Parathyroid adenoma (tissue), 2 donors: ENCODE measurements around the gene FXR2.

ENCODE experiments used
- H2AFZ ChIP-seq: fragments of 300-600 bp; sonication (generic); one replicate; pipeline ENCODE4 v1.7.0; 2017; ENCODE audit warnings: antibody characterized with exemption, mild to moderate bottlenecking
- H3K27ac ChIP-seq: fragments of 300-600 bp; sonication (generic); one replicate; pipeline ENCODE4 v1.7.0; 2017
- H3K27me3 ChIP-seq: fragments of 300-600 bp; sonication (generic); one replicate; pipeline ENCODE4 v1.7.0; 2017; ENCODE audit warnings: low read length; ENCODE audit not compliant: control insufficient read depth, insufficient read depth
- H3K36me3 ChIP-seq: fragments of 300-600 bp; sonication (generic); one replicate; pipeline ENCODE4 v1.7.0; 2017; ENCODE audit warnings: low read length; ENCODE audit not compliant: control insufficient read depth, insufficient read depth
- H3K4me1 ChIP-seq: fragments of 300-600 bp; sonication (generic); one replicate; pipeline ENCODE4 v1.7.0; 2017; ENCODE audit warnings: control low read depth
- H3K4me2 ChIP-seq: fragments of 300-600 bp; sonication (generic); one replicate; pipeline ENCODE4 v1.7.0; 2017; ENCODE audit warnings: low read length
- H3K4me3 ChIP-seq: fragments of 300-600 bp; sonication (generic); one replicate; pipeline ENCODE4 v1.7.0; 2017; ENCODE audit warnings: low read depth, low read length
- H3K79me2 ChIP-seq: fragments of 300-600 bp; sonication (generic); one replicate; pipeline ENCODE4 v1.7.0; 2017; ENCODE audit warnings: control low read depth
- H3K9ac ChIP-seq: fragments of 300-600 bp; sonication (generic); one replicate; pipeline ENCODE4 v1.7.0; 2017; ENCODE audit warnings: mild to moderate bottlenecking
- H3K9me3 ChIP-seq: fragments of 300-600 bp; sonication (generic); one replicate; pipeline ENCODE4 v1.7.0; 2017; ENCODE audit warnings: low read length; ENCODE audit not compliant: control insufficient read depth
- TF ChIP-seq, protein P1 (sequence below): fragments of 300-600 bp; sonication (generic); IDR thresholded peaks from one replicate; pipeline ENCODE4 v1.7.0; 2017; ENCODE audit warnings: antibody characterized with exemption, mild to moderate bottlenecking
- donor health status: primary hyperparathyroidism.

The FXR2 gene

DNA sequence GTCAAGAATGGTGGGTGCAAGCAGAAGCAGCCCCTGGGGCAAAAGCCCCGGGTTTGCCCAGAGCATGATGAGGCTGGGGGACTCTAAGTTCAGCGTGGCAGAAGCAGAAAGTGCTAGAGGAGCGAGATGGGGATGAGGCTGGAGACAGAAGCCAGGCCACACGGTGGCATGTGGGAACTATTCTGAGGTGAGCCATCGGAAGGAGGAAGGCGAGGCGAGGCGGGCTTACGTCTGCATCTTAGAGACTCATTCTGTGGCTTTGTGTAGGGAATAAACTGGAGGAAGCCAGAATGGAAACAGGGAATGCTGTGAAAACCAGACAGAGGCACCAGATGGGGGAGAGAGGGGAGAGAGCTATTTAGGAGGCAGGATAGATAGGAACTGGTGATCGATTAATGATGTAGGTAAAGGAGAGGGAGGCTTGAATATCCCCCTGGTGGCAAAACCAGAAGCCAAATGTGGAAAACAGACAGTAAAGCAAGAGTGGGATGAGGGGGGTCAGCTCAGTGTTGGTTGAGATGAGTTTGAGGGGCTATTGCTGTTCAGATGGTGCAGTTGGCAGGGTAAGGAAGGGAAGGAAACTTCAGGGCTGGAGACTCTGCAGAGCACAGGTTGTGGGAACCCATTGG is 59.3 kb downstream of the FXR2 start:
- peaks cover 27% of the 10 kb centered on the region for H3K4me1 ChIP-seq
- H3K79me2 ChIP-seq: peaks cover 3% of the 10 kb centered on the region
- H3K4me2 ChIP-seq: no peak overlapping the region
- H3K9ac ChIP-seq: no peak overlapping the region
- H3K9me3 ChIP-seq: no peaks in the 10 kb centered on the region
- H2AFZ ChIP-seq: no peak overlapping the region
- no peaks in the 10 kb centered on the region for H3K27me3 ChIP-seq
- TF ChIP-seq, protein P1, sequence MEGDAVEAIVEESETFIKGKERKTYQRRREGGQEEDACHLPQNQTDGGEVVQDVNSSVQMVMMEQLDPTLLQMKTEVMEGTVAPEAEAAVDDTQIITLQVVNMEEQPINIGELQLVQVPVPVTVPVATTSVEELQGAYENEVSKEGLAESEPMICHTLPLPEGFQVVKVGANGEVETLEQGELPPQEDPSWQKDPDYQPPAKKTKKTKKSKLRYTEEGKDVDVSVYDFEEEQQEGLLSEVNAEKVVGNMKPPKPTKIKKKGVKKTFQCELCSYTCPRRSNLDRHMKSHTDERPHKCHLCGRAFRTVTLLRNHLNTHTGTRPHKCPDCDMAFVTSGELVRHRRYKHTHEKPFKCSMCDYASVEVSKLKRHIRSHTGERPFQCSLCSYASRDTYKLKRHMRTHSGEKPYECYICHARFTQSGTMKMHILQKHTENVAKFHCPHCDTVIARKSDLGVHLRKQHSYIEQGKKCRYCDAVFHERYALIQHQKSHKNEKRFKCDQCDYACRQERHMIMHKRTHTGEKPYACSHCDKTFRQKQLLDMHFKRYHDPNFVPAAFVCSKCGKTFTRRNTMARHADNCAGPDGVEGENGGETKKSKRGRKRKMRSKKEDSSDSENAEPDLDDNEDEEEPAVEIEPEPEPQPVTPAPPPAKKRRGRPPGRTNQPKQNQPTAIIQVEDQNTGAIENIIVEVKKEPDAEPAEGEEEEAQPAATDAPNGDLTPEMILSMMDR: no peak
- no peak overlapping the region for H3K4me3 ChIP-seq
- H3K36me3 ChIP-seq: no peaks in the 10 kb centered on the region
- H3K27ac ChIP-seq: no peak overlapping the region

DNA sequence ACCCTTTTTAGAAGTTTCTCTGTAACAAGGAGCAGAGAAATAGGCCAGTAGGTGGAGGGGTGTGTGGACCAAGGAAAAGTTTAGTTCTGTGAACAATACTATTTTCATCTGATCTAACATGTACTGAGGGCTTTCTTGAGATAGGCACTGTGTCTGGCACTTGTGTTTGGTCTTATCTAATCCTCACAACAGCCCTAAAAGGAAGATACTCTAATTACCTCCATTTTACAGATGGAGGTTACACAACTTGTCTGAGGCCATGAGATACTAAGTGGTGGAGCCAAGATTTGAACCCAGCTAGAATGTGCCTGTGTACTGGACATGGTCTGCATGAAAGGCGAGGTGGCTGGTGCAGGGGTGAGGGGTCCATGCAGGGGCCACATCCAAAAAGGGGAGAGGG is 61.3 kb downstream of the FXR2 start:
- no peaks in the 10 kb centered on the region for H3K9me3 ChIP-seq
- H3K4me2 ChIP-seq: no peak overlapping the region
- H3K4me3 ChIP-seq: no peak overlapping the region
- no peak overlapping the region for H2AFZ ChIP-seq
- peaks cover 7% of the 10 kb centered on the region for H3K4me1 ChIP-seq
- no peaks in the 10 kb centered on the region for H3K27me3 ChIP-seq
- no peak overlapping the region for H3K27ac ChIP-seq
- H3K36me3 ChIP-seq: no peaks in the 10 kb centered on the region
- H3K79me2 ChIP-seq: no peaks in the 10 kb centered on the region
- TF ChIP-seq, protein P1: no peak
- no peak overlapping the region for H3K9ac ChIP-seq

DNA sequence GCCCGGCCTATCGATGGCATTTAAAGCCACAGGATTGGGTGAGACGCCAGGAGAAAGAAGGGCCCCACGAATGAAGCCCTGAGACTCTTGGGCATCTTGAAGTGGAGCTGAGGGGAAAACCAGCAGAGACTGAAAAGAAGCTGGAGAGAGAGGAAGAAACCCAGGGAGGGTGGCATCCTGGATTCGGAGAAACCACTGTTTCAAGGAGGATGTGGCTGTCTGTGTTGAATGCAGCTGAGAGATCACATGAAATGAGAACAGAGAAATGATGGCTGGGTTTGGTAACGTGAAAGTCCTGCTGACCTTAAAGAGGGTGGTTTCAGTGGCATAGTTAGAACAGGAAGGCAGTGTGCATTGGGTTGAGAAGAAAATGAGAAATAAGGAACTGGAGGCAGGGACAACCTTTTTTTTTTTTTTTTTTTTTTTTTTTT is 62.1 kb downstream of the FXR2 start:
- H3K9me3 ChIP-seq: no peaks in the 10 kb centered on the region
- TF ChIP-seq, protein P1: no peak
- H3K27ac ChIP-seq: no peak overlapping the region
- no peak overlapping the region for H2AFZ ChIP-seq
- H3K36me3 ChIP-seq: no peaks in the 10 kb centered on the region
- no peak overlapping the region for H3K4me2 ChIP-seq
- no peaks in the 10 kb centered on the region for H3K79me2 ChIP-seq
- no peak overlapping the region for H3K9ac ChIP-seq
- H3K27me3 ChIP-seq: no peaks in the 10 kb centered on the region
- H3K4me1 ChIP-seq: peaks cover 3% of the 10 kb centered on the region
- H3K4me3 ChIP-seq: no peak overlapping the region

DNA sequence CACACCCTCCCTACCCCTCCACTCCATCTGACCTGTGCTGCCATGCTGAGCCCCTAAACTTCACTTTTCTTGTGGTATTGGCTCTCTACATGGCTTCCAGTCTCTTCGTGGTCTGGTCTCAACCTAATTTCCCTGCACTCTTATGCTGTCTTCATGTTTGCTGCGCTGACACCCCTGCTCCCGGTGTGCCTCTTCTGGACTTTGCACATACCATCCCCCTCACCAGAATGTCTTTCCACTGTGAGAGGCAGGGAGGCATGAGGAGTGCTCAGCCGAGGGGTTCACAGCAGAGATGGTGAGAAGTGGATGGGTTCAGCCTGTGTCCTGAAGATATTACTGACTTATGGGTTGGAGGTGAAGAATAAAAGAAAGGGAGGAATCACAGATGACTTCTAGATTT is 63.3 kb downstream of the FXR2 start:
- no peak overlapping the region for H2AFZ ChIP-seq
- no peak overlapping the region for H3K4me2 ChIP-seq
- no peaks in the 10 kb centered on the region for H3K27me3 ChIP-seq
- TF ChIP-seq, protein P1: no peak
- no peak overlapping the region for H3K27ac ChIP-seq
- no peaks in the 10 kb centered on the region for H3K4me1 ChIP-seq
- H3K4me3 ChIP-seq: no peak overlapping the region
- no peak overlapping the region for H3K9ac ChIP-seq
- no peaks in the 10 kb centered on the region for H3K36me3 ChIP-seq
- H3K9me3 ChIP-seq: no peaks in the 10 kb centered on the region
- no peaks in the 10 kb centered on the region for H3K79me2 ChIP-seq

DNA sequence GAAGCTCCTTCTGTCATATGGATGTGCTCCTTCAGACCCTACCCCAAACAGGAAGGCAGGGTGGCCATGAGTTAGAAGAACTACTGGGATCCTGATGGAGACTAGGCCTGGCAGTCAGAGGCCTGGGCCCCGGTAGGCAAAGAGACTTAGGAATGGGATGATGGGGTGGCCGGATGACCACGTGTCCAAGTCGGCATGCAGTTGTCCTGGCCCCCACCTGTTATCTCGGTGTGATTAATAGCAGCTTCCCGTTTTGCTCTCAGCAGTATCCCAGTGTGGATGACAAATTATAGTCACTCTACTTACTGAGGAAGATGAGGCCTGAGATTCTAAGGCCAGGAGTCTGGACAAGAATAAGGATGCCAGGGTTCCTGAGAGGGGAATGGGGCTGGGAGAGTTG is 64.4 kb downstream of the FXR2 start:
- Histone ChIP-seq H3K36me3 (no peaks in the 10 kb centered on the region), H3K27ac (peak overlapping the region; percentile 11), H3K79me2 (no peaks in the 10 kb centered on the region), H3K27me3 (no peaks in the 10 kb centered on the region), H3K9me3 (no peaks in the 10 kb centered on the region), H3K4me2 (no peak overlapping the region), H3K9ac (no peak overlapping the region), H3K4me3 (no peak overlapping the region), H2AFZ (no peak overlapping the region), H3K4me1 (no peaks in the 10 kb centered on the region)
- TF ChIP-seq, protein P1: no peak
